HG02870 (cell line): ENCODE data around the gene DCPS.
"Not testable (repeated sequence)": the region's sequence is repeated elsewhere in the genome, so short reads cannot be mapped to it uniquely, and the experiment has no call there.

ENCODE experiments used
- ATAC-seq: cut with Tn5 transposase; IDR thresholded peaks from one replicate; pipeline ENCODE4 v1.9.1; 2021; ENCODE audit warnings: mild to moderate bottlenecking, moderate library complexity; ENCODE audit not compliant: unreplicated experiment

DCPS gene

DNA sequence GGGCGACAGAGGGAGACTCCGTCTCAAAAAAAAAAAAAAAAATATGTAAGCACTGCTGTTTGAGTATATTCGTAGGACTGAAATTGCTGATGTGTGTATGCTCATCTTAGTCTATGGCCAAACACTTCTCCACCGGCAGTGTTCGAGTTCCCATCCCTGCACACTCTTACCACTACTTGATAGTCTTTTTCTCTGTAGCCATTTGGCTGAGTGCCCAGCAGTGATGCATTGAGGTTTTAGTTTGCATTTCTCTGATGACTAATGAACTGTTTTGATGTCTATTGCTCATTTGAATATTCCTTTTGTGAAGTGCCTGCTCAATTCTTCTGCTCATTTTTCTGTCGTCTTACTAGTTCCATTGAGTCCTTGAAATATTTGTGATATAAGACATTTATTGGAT lies 19.0 kb upstream of the DCPS start:
- peak; percentile 48 for ATAC-seq

DNA sequence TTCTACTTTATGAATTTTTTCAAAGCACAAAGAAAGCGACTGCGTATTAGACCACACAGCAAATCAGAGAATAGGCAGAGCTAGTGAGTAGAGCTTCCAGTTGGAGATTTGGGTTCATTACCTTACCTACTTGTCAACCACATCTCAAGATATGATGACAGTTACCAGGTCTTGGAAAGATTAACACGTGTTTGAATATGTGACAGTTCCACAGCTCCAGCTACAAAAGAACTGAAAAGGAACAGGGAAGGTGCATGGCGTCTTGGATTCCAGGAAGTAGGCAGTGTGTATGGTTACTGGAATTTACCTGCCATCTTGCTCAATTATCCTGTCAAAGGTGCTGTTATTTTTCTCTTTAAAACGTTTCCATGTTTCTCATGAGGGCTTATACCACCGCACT lies 15.6 kb upstream of the DCPS start:
- no peak for ATAC-seq

- ATAC-seq = no peak
These were observed 13.0 kb upstream of the DCPS start for GRCh38 chr11:126290887-126291286.

GRCh38 chr11:126293726-126294125 lies 10.1 kb upstream of the DCPS start:
- no peak for ATAC-seq

GRCh38 chr11:126297004-126297403 lies 6.9 kb upstream of the DCPS start:
- no peak for ATAC-seq

DNA sequence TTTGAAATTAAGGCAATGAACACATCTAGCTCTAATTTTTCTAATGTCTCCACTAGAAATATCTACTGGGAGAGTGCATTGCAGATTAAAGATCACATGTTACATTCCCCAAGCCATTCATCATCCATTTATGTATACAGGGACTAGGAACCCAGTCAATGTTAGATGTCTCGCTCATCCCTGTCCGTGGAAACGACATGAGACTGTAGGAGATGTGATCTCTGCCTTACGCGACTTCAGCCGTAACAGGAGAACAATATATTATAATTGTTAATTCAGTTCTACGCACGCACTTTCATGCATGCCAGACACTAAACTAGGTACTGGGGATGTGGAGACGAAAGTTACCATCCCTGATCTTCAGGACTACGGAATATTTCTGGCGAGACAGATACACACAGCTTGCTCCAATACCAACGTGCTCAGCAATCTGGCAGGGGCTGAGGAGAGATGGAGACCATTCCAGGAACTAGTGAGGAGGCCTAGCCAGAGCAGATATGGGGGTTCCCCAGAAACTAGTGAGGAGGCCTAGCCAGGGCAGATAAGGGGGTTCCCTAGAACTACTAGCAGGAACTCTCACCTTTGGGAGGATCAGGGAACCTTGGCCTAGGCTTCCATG lies 706 bp downstream of the DCPS start:
- peak; percentile 41 for ATAC-seq

DNA sequence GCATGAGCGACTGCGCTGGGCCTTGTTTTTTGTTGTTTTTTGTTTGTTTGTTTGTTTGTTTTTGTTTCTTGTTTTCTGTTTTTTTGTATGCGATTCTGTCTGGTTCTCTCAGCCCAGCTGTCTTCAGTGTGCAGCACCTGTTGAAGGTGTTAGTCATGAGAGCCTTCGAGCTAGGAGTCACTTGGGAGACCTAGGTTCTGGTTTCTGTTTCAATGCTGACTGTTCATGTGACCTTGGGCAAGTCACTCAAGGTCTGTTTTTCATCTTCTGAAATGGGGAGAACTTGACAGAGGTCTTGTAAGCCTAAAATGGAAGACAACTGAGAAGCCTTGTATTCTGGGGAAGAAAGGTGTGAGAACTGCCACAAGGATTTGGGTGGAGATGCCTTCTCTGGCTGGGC lies 1.8 kb downstream of the DCPS start:
- ATAC-seq = peak; percentile 60

GRCh38 chr11:126307706-126308105 lies 3.8 kb downstream of the DCPS start:
- ATAC-seq = no peak

DNA sequence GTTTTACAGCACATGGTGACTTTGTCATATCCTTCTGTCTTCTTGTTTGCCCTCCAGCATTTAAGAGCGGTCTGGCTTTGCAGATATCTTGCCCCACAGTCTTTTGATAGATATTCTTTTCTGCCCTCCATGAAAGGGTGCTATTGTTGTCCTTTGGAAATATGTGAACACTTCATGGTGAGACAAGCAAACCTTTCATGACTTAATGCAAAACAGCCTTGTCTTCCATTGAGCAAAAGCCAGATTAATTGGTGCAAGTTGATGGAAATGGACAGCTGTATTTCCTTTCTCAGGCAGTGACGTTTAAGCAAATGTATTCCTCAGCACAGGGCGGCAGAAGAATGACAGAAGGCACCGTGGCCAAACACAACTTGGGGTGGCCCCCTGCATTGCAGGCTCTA lies 4.4 kb downstream of the DCPS start:
- no peak for ATAC-seq

DNA sequence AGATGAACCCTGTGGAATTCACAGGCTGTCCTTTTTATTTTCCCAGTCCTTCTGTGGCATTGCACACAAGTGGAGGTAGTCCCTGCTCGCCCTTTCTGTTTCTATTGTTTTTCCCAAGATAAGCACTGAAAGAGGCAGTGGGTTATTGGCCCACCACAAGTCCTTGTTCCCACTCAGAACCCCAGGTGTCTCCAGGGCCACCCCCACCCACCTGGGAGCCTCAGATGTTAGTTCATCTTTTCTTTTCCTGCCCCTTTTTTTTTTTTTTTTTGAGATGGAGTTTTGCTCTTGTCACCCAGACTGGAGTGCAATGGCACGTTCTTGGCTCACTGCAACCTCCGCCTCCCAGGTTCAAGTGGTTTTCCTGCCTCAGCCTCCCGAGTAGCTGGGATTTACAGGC lies 4.9 kb downstream of the DCPS start:
- ATAC-seq = not testable (repeated sequence)

DNA sequence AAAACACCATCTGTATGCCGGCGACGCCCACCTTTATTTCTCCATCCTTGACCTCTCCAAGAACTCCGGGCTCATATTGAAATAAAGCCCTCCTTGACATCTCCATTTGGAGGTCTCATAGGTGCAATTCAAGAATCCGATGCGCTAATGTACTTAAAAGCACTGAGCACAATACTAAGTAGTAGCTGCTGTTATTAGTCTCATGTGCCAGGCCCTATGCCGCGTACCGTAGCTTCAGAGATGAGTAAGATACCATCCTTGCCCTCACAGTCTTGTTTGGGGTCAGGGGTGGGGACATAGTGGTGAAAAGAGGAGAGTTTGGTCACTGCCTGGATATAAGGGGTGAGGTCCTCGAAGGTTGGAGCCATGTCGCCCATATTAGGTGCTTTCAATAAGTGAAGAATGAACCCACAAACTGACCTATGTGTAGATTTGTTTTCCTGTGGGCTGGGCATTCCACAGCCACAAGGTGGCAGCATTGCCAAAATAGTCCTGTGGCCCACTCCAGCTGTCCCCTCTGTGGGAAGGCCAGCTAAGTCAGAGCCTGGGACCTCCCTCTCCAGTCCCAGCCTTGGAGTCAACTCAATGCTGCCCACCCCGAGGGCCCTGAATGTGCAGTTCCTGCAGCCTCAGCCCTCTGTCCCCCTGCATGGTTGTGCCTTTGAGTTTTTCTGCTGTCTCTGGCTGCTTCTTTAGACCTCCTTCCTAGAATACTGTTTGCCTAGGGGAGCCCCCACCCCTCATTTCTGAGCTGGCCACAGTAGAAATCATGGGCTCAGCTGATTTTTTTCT lies 6.5 kb downstream of the DCPS start:
- no peak for ATAC-seq

DNA sequence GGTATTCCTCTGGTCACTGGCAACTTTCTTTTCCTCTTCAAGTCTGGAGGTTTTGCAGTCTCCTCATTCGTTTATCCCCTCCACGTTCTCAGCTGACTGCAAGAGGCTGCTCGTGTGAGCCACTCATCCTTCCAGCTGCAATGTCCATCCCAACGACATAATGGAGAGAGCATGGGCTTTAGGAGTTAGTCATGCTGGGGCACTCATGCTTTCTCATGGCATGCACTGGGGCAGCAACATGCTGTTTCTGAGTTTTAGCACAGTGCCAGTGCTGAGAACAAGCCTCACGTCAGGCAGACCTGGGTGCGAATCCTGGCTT lies 7.1 kb downstream of the DCPS start:
- no peak for ATAC-seq

DNA sequence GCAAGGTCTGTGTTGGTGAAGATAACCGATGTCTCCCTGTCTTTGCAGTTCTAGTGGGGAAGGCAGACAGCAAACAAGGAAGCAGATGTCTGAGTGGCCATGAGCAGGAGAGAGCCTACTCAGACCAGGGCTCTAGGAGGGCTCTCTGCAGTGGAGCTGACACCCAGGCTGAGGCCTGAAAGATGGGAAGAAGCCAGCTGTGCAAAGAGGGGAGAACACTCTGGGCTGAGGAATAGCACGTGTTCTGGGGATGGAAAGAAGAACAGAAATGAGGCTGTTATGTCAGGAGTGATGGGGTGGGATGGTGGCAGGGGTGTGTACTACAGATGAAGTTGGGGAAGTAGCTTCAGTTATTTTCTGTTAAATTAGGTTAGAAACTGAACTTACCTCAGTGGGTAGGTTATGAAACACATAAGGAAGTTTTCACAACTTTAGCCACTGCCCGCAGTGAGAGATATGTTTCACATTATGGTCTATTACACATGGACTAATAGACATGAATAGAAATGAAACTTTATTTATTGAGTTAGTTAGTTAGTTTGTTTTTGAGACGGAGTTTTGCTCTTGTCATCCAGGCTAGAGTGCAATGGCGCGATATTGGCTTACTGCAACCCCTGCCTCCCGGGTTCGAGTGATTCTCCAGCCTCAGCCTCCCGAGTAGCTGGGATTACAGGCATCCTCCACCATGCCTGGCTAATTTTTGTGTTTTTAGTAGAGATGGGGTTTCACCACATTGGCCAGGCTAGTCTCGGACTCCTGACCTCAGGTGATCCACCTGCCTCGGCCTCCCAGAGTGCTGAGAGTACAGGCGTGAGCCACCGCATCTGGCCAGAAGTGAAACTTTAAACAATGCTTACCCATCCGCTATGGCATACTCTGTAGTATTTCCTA lies 7.8 kb downstream of the DCPS start:
- peak; percentile 74 for ATAC-seq

- ATAC-seq = no peak
These were observed 9.1 kb downstream of the DCPS start for GRCh38 chr11:126312961-126313360.

- no peak for ATAC-seq
These were observed 10.0 kb downstream of the DCPS start for GRCh38 chr11:126313826-126314225.

- ATAC-seq = no peak
These were observed 13.5 kb downstream of the DCPS start for GRCh38 chr11:126317432-126317755.

GRCh38 chr11:126317756-126318573 lies 14.1 kb downstream of the DCPS start:
- ATAC-seq = peak; percentile 21

DNA sequence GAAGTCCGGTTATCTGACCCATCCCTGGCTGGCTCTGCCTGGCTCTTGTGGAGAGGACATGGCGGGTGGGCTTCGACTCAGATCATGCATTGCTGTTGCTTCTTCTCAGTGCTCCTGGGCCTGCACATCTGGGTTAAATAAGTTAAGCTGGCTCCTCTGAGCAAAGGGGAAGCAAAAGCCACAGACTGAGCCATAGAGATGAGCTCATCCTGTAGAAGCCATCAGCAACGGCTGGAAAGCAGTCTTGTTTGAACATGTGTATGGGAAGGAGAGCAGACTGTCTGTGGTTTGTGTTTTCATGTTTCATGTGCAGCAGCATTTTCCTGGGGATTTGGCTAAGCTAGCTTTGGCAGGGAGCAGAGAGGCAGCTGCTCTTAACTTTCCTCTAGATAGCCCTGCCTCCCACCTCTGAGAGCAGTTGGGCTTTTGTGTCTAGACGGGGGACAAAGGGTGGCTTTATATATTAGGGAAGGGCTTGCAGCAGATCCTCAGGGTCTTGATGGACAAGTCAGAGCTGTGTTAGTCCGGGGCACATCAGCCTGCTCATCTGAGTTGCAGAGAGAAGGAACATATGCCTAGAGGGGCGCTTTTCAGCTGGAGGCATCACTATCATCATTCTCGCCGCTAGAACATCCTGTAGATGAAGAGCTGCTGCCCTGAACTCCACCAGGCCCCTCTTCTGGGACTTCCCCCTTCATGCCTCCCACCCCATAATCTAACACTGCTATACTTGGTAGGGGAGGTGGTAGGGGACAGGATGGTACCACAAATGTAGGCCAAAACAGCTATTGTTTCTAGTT lies 14.9 kb downstream of the DCPS start:
- ATAC-seq = peak; percentile 86

DNA sequence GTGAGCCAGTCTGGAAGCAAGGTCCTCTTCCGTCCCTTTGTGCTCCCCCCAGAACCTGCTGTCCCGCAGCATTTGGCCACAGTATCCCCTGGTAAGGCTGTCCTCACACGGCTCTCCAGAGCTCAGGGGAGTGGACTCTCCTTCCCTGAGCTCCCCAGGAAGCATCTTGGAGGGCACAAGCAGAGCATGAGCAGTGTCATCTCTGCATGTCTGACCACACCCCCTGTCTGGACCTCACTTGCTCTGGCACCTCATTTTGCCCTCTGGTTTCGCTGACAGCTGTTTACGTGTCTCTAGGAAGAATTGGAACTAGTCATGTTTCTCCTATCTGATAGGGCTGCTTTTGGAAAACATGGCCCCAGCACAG lies 15.5 kb downstream of the DCPS start:
- no peak for ATAC-seq

DNA sequence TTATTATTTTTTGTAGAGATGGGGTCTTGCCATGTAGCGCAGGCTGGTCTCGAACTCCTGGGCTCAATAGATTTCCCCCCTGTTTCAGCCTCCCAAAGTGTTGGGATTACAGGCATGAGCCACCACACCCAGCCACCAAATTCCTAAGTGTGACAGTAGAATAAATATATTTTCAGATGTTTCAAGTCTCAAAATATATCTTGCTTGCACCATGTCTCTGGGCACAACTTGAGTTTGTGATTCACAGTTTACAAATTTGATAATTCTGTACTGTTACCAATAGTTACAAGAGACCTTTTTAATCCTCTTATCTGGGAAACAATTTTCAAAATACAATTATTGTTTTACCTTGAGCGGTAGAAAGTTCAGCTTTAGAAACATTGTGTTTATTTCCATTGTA lies 19.1 kb downstream of the DCPS start:
- no peak for ATAC-seq
